Measurements from ENCODE around the gene TP73.
"Not testable (repeated sequence)": the region's sequence is repeated elsewhere in the genome, so short reads cannot be mapped to it uniquely, and the experiment has no call there.

- TF ChIP-seq CTCF (conservative IDR thresholded peaks at IDR 0.05; ENCODE audit: low read depth, low read length), result peak; percentile 98
- not testable (repeated sequence) for TF ChIP-seq EZH2 (IDR thresholded peaks at IDR 0.05; ENCODE audit: low read length, unreplicated experiment); EZH2phosphoT487 (IDR thresholded peaks at IDR 0.05; ENCODE audit: borderline replicate concordance, low read length)
Observed at GRCh38 chr1:3724416-3725030, 72.2 kb downstream of the TP73 start.

All from PC-3 (cell line).